ENCODE measurements around the gene CWC27.

DNA sequence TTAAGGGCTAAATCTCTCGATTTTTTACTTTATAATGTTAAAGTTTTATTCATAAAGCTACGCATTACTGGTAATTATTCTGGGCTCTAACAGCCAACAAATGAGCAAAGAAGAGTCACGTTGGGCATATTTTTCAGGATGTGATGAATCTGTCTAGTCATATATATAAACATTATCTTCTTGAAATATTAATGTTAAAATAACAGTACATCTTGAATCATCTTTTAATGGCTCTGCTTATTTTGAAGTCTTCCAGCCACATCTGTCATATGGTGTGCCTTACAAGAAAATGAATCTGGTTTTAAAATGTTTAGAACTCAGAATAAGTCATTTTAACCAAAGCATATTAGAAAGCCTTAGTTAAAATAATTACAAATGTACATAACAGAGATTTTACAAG is 96.9 kb downstream of the CWC27 start:
- TF ChIP-seq, protein P1, sequence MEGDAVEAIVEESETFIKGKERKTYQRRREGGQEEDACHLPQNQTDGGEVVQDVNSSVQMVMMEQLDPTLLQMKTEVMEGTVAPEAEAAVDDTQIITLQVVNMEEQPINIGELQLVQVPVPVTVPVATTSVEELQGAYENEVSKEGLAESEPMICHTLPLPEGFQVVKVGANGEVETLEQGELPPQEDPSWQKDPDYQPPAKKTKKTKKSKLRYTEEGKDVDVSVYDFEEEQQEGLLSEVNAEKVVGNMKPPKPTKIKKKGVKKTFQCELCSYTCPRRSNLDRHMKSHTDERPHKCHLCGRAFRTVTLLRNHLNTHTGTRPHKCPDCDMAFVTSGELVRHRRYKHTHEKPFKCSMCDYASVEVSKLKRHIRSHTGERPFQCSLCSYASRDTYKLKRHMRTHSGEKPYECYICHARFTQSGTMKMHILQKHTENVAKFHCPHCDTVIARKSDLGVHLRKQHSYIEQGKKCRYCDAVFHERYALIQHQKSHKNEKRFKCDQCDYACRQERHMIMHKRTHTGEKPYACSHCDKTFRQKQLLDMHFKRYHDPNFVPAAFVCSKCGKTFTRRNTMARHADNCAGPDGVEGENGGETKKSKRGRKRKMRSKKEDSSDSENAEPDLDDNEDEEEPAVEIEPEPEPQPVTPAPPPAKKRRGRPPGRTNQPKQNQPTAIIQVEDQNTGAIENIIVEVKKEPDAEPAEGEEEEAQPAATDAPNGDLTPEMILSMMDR (conservative IDR thresholded peaks at IDR 0.05; ENCODE audit: low read length), result no peak
- TF ChIP-seq EZH2phosphoT487 (IDR thresholded peaks at IDR 0.05; ENCODE audit: borderline replicate concordance), result no peak
